Astrocyte of the spinal cord (primary cell): Measurements from ENCODE around the gene DDAH2.

Source experiments
- DNase-seq: peaks from one replicate; pipeline ENCODE4 v3.0.0; 2011; ENCODE audit warnings: low read depth, low spot score
- H3K4me3 ChIP-seq: 2 replicates; pipeline ENCODE4 v1.5.1; 2011; ENCODE audit warnings: low read depth, mild to moderate bottlenecking, low read length, moderate library complexity
- in situ Hi-C: cut with HindIII; loops from 2 replicates; pipeline ENCODE4 v1.10.0; 2017; ENCODE audit warnings: low sequenced_read_pairs
- TF ChIP-seq, protein P1 (sequence below): IDR thresholded peaks from 2 replicates; pipeline ENCODE4 v1.5.1; 2012; ENCODE audit warnings: low read depth, mild to moderate bottlenecking, low read length, inconsistent platforms

The DDAH2 gene

GRCh38 chr6:31708224-31708623, 20.9 kb downstream of the DDAH2 start:
- H3K4me3 ChIP-seq, result no peak overlapping the region
- DNase-seq, result no peak
- TF ChIP-seq, protein P1, sequence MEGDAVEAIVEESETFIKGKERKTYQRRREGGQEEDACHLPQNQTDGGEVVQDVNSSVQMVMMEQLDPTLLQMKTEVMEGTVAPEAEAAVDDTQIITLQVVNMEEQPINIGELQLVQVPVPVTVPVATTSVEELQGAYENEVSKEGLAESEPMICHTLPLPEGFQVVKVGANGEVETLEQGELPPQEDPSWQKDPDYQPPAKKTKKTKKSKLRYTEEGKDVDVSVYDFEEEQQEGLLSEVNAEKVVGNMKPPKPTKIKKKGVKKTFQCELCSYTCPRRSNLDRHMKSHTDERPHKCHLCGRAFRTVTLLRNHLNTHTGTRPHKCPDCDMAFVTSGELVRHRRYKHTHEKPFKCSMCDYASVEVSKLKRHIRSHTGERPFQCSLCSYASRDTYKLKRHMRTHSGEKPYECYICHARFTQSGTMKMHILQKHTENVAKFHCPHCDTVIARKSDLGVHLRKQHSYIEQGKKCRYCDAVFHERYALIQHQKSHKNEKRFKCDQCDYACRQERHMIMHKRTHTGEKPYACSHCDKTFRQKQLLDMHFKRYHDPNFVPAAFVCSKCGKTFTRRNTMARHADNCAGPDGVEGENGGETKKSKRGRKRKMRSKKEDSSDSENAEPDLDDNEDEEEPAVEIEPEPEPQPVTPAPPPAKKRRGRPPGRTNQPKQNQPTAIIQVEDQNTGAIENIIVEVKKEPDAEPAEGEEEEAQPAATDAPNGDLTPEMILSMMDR, result no peak
- in situ Hi-C loops, result no loop called here

DNA sequence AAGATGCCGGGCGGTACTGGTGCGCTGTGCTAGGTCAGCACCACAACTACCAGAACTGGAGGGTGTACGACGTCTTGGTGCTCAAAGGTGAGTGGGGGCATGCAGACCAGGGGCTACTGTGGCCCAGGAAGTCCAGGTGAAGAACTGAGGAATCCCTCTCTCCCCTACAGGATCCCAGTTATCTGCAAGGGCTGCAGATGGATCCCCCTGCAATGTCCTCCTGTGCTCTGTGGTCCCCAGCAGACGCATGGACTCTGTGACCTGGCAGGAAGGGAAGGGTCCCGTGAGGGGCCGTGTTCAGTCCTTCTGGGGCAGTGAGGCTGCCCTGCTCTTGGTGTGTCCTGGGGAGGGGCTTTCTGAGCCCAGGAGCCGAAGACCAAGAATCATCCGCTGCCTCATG, 21.4 kb downstream of the DDAH2 start:
- DNase-seq, result no peak
- H3K4me3 ChIP-seq, result no peak overlapping the region
- in situ Hi-C loops, result no loop called here
- TF ChIP-seq, protein P1, result no peak

DNA sequence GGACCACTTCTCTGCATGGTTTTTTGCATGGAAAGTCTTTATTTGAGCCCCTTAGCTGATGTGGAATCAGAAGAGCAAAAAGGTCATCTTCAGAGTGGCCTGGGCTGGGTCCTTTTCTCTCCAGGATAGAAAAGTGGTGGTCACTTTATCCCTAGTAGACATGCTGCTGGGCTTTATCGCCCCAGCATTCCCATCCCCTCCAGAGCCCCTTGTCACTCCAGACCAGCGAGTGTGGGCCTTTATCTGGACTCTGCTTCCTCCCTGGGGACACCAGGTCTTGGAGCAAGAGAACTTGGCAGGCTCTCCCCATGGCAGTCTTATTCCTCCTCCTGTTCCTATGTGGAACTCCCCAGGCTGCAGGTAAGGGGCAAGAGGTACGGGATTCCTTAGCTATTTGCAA, 22.5 kb downstream of the DDAH2 start, which contains the start of gene LY6G6F:
Gene LY6G6F, plus strand, starts transcription at position 268 of the 400 bp plus-strand sequence. Its CDS starts 41 bp downstream, at position 309.
- no peak for DNase-seq
- in situ Hi-C loops, result no loop called here
- H3K4me3 ChIP-seq, result no peak within 1 kb of the TSS
- TF ChIP-seq, protein P1, result no peak

- H3K4me3 ChIP-seq, result no peak overlapping the region
- in situ Hi-C loops, result no loop called here
- TF ChIP-seq, protein P1, result no peak
- no peak for DNase-seq
These were observed 23.2 kb downstream of the DDAH2 start for GRCh38 chr6:31705931-31706330.

GRCh38 chr6:31702819-31703716, 26.0 kb downstream of the DDAH2 start, which contains the start of gene ABHD16A:
Gene ABHD16A (minus strand): TSS chr6:31703324. CDS start chr6:31703281, 43 bp downstream.
- DNase-seq, result peak; percentile 99
- in situ Hi-C loops, result no loop called here
- peak within 1 kb of the TSS; percentile 98 for H3K4me3 ChIP-seq
- TF ChIP-seq, protein P1, result no peak

- H3K4me3 ChIP-seq, result peak overlapping the region; percentile 98
- TF ChIP-seq, protein P1, result no peak
- DNase-seq, result no peak
- in situ Hi-C loops, result no loop called here
These were observed 26.7 kb downstream of the DDAH2 start for GRCh38 chr6:31702405-31702818.
